K562 (cell line): Measurements from ENCODE around the gene RGS9BP. TPM values are rescaled to one million over a fixed set of nuclear protein-coding genes. Genes with fewer than 3 reads are reported as not detected.

Experiments used
- ATAC-seq: fragments of 200-7000 bp; cut with Tn5 transposase; 3 replicates; pipeline ENCODE4 v1.9.1; 2020; ENCODE audit warnings: moderate library complexity
- BruUV-seq: library from RNA; stranded (reverse); fragments of 400-500 nt; replicated peaks from 2 replicates; lab custom pipeline; 2021; lab: Mats Ljungman, UMichigan
- CTCF ChIA-PET: fragments of 300-600 bp; formaldehyde crosslinking; extraction: SDS; loops from one replicate; lab custom pipeline; 2021; ENCODE audit warnings: low intra/inter-chr PET ratio; lab: Yijun Ruan, JAX
- POLR2A ChIA-PET: fragments of 300-600, 350-650 bp; sonication (Branson Sonifier 250); formaldehyde crosslinking; extraction: SDS; loops from one replicate; lab custom pipeline; 2021; ENCODE audit warnings: antibody characterized with exemption, inconsistent platforms; lab: Yijun Ruan, JAX
- DNase-seq, 4 experiments: peaks; one replicate each; pipeline versions ENCODE4 v3.0.0 to v3.0.0-alpha.2; 2011 to 2018; ENCODE audit warnings: low spot score in 3 of 4, mixed read lengths in 3 of 4; ENCODE audit errors: extremely low read depth in 1 of 4
- FAIRE-seq: peaks from 2 replicates; lab custom pipeline; 2011; peaks lifted over from hg19 to GRCh38; lab: Jason Lieb, UNC
- H2AFZ ChIP-seq: 2 replicates; pipeline ENCODE4 v1.6.0; 2011; ENCODE audit warnings: low read depth, low read length, control low read depth, inconsistent platforms
- H3K27ac ChIP-seq: fragments of 200-600 bp; 3 replicates; pipeline ENCODE4 v1.8.0; 2011; ENCODE audit warnings: low read depth, mild to moderate bottlenecking, control low read depth, inconsistent platforms, low read length, moderate library complexity, mixed read lengths; ENCODE audit errors: extremely low read depth
- H3K27me3 ChIP-seq, 2 experiments: fragments of 300-600 bp in 1 of 2; 2 replicates in 1 of 2; 3 replicates in 1 of 2; pipeline versions ENCODE4 v1.6.0 to v1.8.0; 2011; ENCODE audit warnings: inconsistent platforms in 2 of 2, low read length in 2 of 2, mild to moderate bottlenecking in 1 of 2, mixed read lengths in 1 of 2, moderate library complexity in 1 of 2; ENCODE audit not compliant: control insufficient read depth in 2 of 2, insufficient read depth in 2 of 2
- H3K36me3 ChIP-seq: fragments of 300-600 bp; 3 replicates; pipeline ENCODE4 v1.8.0; 2011; ENCODE audit warnings: mild to moderate bottlenecking, low read length, inconsistent platforms; ENCODE audit not compliant: control insufficient read depth, insufficient read depth
- H3K4me1 ChIP-seq, 2 experiments: fragments of 200-600 bp in 1 of 2; replicated peaks in 1 of 2; 2 replicates in 1 of 2; 3 replicates in 1 of 2; pipeline versions ENCODE4 v1.5.1 to v1.8.0; 2011; ENCODE audit warnings: inconsistent platforms in 2 of 2, low read length in 2 of 2, mild to moderate bottlenecking in 1 of 2, mixed read lengths in 1 of 2, moderate library complexity in 1 of 2; ENCODE audit not compliant: control insufficient read depth in 2 of 2, insufficient read depth in 2 of 2
- H3K4me2 ChIP-seq: 2 replicates; pipeline ENCODE4 v1.6.1; 2011; ENCODE audit warnings: low read length, control low read depth, inconsistent platforms, mixed read lengths; ENCODE audit not compliant: insufficient read depth
- H3K4me3 ChIP-seq: fragments of 200-600 bp; sonication (generic), shearing (Covaris generic); 2 replicates; pipeline ENCODE4 v1.5.1; 2016; ENCODE audit warnings: control low read depth, inconsistent platforms
- H3K79me2 ChIP-seq: fragments of 200-600 bp; 3 replicates; pipeline ENCODE4 v1.8.0; 2011; ENCODE audit warnings: low read length, inconsistent platforms; ENCODE audit not compliant: control insufficient read depth, insufficient read depth
- H3K9ac ChIP-seq, 2 experiments: 2 replicates each; pipeline versions ENCODE4 v1.6.0 to v1.6.1; 2011; ENCODE audit warnings: low read depth in 2 of 2, low read length in 2 of 2, control low read depth in 1 of 2, inconsistent platforms in 1 of 2, mild to moderate bottlenecking in 1 of 2, mixed read lengths in 1 of 2; ENCODE audit not compliant: insufficient read depth in 1 of 2
- H3K9me1 ChIP-seq: one replicate; pipeline ENCODE4 v1.6.0; 2011; ENCODE audit warnings: inconsistent platforms, mild to moderate bottlenecking, low read length, moderate library complexity; ENCODE audit not compliant: control insufficient read depth, insufficient read depth
- H3K9me3 ChIP-seq: replicated peaks from 2 replicates; pipeline ENCODE4 v1.5.1; 2011; ENCODE audit warnings: low read depth, low read length, inconsistent platforms; ENCODE audit not compliant: control insufficient read depth, insufficient read depth
- H4K20me1 ChIP-seq: replicated peaks from 2 replicates; pipeline ENCODE4 v1.6.1; 2011; ENCODE audit warnings: low read length, inconsistent platforms, mixed read lengths; ENCODE audit not compliant: control insufficient read depth, insufficient read depth
- POLR2G ChIP-seq: fragments of 200-400 bp; formaldehyde crosslinking; IDR thresholded peaks from 2 replicates; pipeline ENCODE4 v1.6.1; 2017; ENCODE audit warnings: low read depth, mild to moderate bottlenecking, antibody characterized with exemption, low read length, moderate library complexity
- RBM22 ChIP-seq: fragments of 200-400 bp; formaldehyde crosslinking; IDR thresholded peaks from 2 replicates; pipeline ENCODE4 v1.6.1; 2018; ENCODE audit warnings: low read length, low read depth; ENCODE audit not compliant: poor library complexity, severe bottlenecking
- SAFB2 ChIP-seq: fragments of 200-400 bp; formaldehyde crosslinking; IDR thresholded peaks from 2 replicates; pipeline ENCODE4 v1.6.1; 2018; ENCODE audit warnings: borderline replicate concordance, low read length, low read depth, moderate library complexity; ENCODE audit not compliant: severe bottlenecking
- WGBS: fragments of 100-300 bp; shearing (Covaris generic); methylation state at CpG from one replicate; pipeline ENCODE4 v1.1.6; 2016; ENCODE audit warnings: low coverage, mixed read lengths; ENCODE audit not compliant: insufficient coverage; ENCODE audit errors: missing lambda C conversion rate; 5-methylcytosine and 5-hydroxymethylcytosine counted together
- in situ Hi-C: fragments of 300-500 bp; cut with MboI; formaldehyde crosslinking; loops from 4 replicates; pipeline ENCODE4 v1.15.0; 2018; ENCODE audit warnings: inconsistent platforms, mixed read lengths
- intact Hi-C: fragments of 100-400 bp; cut with micrococcal nuclease; formaldehyde crosslinking; loops from 2 replicates; pipeline ENCODE4 v1.14.2; 2022
- polyA plus RNA-seq, 8 experiments: library from polyadenylated mRNA; depleted of rRNA in 4 of 8; stranded (reverse) in 5 of 8; unstranded in 3 of 8; fragments of >200 nt; fragmentation: Nextera tagmentation in 2 of 8; fragmentation: Illumina TruSeq in 1 of 8; extraction: Ambion mirVana in 2 of 8; extraction: Trizol in 1 of 8; gene quantifications; 2 replicates each; pipeline versions ENCODE4 v1.2.1 to v1.2.3, GENCODE V29; 2011 to 2014; ENCODE audit warnings: inconsistent platforms in 1 of 8, missing spikeins in 1 of 8
- total RNA-seq, 7 experiments: library from RNA; depleted of rRNA in 6 of 7; stranded (reverse); fragments of >200 nt in 6 of 7; fragmentation: Illumina TruSeq in 2 of 7; extraction: Trizol in 2 of 7; gene quantifications; 2 replicates each; pipeline versions ENCODE4 v1.2.1 to v1.2.3, GENCODE V29; 2011 to 2021; ENCODE audit warnings: low replicate concordance in 1 of 7
- TF ChIP-seq, protein P1 (sequence below): fragments of 450-650 bp; formaldehyde crosslinking; IDR thresholded peaks from 2 replicates; pipeline ENCODE4 v1.4.0; 2022; ENCODE audit warnings: missing genetic modification characterization

RGS9BP gene
- total and polyA plus RNA-seq, 9 of the 15 experiments (the other 6 are each of a cell fraction or from before 2014, with no cell fraction given): 0.03 to 1.3 (median 0.49) TPM

DNA sequence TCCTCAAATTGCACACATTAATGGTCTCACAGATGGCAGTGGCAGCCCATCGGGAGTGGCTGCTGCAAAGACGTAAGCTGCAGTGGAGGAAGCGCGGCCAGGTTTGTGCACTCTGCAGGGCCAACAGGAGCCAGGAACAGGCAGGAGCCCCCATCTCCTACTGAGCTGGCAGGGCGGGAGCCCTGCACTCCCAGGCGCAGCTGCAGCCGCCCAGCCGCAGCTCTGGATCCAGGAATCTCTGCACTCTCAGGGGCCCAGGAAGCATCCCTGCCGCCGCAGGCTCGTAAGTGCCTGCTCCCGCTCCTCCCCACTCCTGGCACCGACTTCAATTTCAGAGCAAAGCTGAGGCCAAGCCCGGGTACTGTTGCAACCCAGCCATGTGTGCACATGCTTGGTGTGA is 38.2 kb upstream of the RGS9BP start:
- WGBS: 94% methylated on average over 13 of the region's 14 CpGs
- no peaks in the 10 kb centered on the region; a peak in 1 of 5 replicates for H3K4me1 ChIP-seq
- CTCF ChIA-PET: no interaction called here
- intact Hi-C loops: no loop called here
- H2AFZ ChIP-seq: no peak overlapping the region
- H3K9me1 ChIP-seq: no peaks in the 10 kb centered on the region
- ATAC-seq (no peak), DNase-seq (no peak), FAIRE-seq (no peak)
- in situ Hi-C loops: no loop called here
- POLR2A ChIA-PET: interaction anchor here (0.6 to 1.1 kb wide), 4 partner anchors 9 to 737 kb away, joined by 3 read pairs; no protein-coding TSS in a partner anchor
- no peak overlapping the region for H3K4me2 ChIP-seq
- H3K9me3 ChIP-seq: no peaks in the 10 kb centered on the region
- peak overlapping the region in 1 of 2 experiments; percentile 32; a peak in 1 of 4 replicates for H3K9ac ChIP-seq
- peaks cover 84% of the 10 kb centered on the region; the same call in 2 of the 3 replicates for H3K36me3 ChIP-seq
- no peak overlapping the region for H3K27ac ChIP-seq
- H4K20me1 ChIP-seq: no peaks in the 10 kb centered on the region
- no peak overlapping the region for H3K4me3 ChIP-seq
- H3K79me2 ChIP-seq: no peaks in the 10 kb centered on the region
- no TSS peak for BruUV-seq
- no peaks in the 10 kb centered on the region for H3K27me3 ChIP-seq
- TF ChIP-seq POLR2G: peak; percentile 53
- TF ChIP-seq, protein P1, sequence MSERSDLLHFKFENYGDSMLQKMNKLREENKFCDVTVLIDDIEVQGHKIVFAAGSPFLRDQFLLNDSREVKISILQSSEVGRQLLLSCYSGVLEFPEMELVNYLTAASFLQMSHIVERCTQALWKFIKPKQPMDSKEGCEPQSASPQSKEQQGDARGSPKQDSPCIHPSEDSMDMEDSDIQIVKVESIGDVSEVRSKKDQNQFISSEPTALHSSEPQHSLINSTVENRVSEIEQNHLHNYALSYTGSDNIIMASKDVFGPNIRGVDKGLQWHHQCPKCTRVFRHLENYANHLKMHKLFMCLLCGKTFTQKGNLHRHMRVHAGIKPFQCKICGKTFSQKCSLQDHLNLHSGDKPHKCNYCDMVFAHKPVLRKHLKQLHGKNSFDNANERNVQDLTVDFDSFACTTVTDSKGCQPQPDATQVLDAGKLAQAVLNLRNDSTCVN (CRISPR knock-in tag): no peak
- peak; percentile 23 for TF ChIP-seq RBM22

DNA sequence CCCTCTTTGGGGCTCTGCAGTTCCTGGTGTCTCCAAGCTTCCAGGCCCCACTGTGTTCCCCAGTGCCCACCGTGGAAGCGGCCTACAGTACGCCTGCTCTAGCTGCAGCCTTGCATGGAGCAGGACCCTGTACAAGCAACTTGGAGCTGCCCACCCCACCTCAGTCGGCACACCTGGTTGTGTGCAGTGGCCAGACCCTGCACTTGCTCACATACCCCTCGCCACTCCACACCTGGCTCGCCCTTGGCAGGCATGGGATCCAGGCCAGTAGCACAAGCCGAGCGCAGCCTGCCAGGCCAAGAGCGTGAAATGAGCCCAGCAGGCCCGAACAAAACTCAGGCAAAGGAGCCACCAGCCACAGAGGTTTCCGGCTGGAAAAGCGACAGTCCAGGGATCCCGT is 37.0 kb upstream of the RGS9BP start:
- WGBS: 98% methylated on average over 13 of the region's 13 CpGs
- Histone ChIP-seq H3K9me3 (no peaks in the 10 kb centered on the region), H4K20me1 (no peaks in the 10 kb centered on the region), H3K9me1 (no peaks in the 10 kb centered on the region), H3K27me3 (no peaks in the 10 kb centered on the region), H3K4me3 (no peak overlapping the region), H3K27ac (no peak overlapping the region), H3K36me3 (peaks cover 84% of the 10 kb centered on the region; the same call in 2 of the 3 replicates), H3K9ac (no peak overlapping the region; a peak in 1 of 4 replicates), H3K4me2 (no peak overlapping the region), H3K4me1 (no peaks in the 10 kb centered on the region; a peak in 1 of 5 replicates), H3K79me2 (no peaks in the 10 kb centered on the region), H2AFZ (no peak overlapping the region)
- no peak for TF ChIP-seq SAFB2
- TF ChIP-seq POLR2G: peak; percentile 39; the same call in 1 of the 2 replicates
- intact Hi-C loops (no loop called here), in situ Hi-C loops (no loop called here)
- CTCF ChIA-PET: no interaction called here
- DNase-seq (no peak), ATAC-seq (no peak), FAIRE-seq (no peak)
- BruUV-seq: no TSS peak
- POLR2A ChIA-PET: interaction anchor here (0.6 to 2.0 kb wide), 5 partner anchors 11 to 234 kb away, joined by 3 to 7 read pairs (median 3); no protein-coding TSS in a partner anchor
